Sciatic nerve (tissue), 2 donors: ENCODE measurements around the gene GATAD2A. TPM values are rescaled to one million over a fixed set of nuclear protein-coding genes. Genes with fewer than 3 reads are reported as not detected.
A peak's percentile ranks its signal among the peaks of the same experiment; 100 is the strongest.

Source experiments
- ATAC-seq: fragments of 200-7000 bp; cut with Tn5 transposase; one replicate; pipeline ENCODE4 v1.9.1; 2020; ENCODE audit warnings: mild to moderate bottlenecking, moderate library complexity
- DNase-seq: peaks from one replicate; pipeline ENCODE4 v3.0.0-alpha.2; 2020; ENCODE audit warnings: low spot score
- intact Hi-C: fragments of 100-400 bp; cut with DNase I; formaldehyde crosslinking; loops from one replicate; pipeline ENCODE4 v1.14.2; 2022
- total RNA-seq: library from RNA; stranded (reverse); fragmentation: NEBNext Ultra II Directional; extraction: Animal tissue kit (Norgen Biotek cat#: 25700); gene quantifications from one replicate; pipeline ENCODE4 v1.2.1, GENCODE V29; 2021
- donor health status: DM: no; HTN: no; CAD: no.
- donor health status: DM: no; HTN: no; CAD: no.

GATAD2A gene
- total RNA-seq, 1 donor from 2014 or later, result 57.7 TPM

DNA sequence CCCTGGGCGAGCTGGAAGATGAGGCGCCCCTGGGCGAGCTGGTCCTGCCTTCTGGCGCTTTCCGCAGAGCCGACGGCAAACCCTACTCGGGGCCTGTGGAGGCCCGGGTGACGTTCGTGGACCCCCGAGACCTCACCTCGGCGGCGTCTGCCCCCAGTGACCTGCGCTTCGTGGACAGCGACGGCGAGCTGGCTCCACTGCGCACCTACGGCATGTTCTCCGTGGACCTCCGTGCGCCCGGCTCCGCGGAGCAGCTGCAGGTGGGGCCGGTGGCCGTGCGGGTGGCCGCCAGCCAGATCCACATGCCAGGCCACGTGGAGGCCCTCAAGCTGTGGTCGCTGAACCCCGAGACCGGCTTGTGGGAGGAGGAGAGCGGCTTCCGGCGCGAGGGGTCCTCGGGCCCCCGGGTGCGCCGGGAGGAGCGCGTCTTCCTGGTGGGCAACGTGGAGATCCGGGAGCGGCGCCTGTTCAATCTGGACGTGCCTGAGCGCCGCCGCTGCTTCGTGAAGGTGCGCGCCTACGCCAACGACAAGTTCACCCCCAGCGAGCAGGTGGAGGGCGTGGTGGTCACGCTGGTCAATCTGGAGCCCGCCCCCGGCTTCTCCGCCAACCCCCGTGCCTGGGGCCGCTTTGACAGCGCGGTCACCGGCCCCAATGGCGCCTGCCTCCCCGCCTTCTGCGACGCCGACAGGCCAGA is 138.9 kb downstream of the GATAD2A start:
- intact Hi-C loops, result no loop called here
- ATAC-seq (no peak), DNase-seq (no peak)

DNA sequence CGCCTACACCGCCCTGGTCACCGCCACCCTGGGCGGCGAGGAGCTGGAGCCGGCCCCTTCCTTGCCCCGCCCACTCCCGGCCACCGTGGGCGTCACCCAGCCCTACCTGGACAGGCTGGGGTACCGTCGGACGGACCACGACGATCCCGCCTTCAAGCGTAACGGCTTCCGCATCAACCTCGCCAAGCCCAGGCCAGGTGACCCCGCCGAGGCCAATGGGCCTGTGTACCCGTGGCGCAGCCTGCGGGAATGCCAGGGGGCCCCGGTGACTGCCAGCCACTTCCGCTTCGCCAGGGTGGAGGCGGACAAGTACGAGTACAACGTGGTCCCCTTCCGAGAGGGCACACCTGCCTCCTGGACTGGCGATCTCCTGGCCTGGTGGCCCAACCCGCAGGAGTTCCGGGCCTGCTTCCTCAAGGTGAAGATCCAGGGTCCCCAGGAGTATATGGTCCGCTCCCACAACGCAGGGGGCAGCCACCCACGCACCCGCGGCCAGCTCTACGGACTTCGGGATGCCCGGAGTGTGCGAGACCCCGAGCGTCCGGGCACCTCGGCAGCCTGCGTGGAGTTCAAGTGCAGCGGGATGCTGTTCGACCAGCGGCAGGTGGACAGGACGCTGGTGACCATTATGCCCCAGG is 139.6 kb downstream of the GATAD2A start:
- intact Hi-C loops, result no loop called here
- no peak for DNase-seq
- no peak for ATAC-seq

DNA sequence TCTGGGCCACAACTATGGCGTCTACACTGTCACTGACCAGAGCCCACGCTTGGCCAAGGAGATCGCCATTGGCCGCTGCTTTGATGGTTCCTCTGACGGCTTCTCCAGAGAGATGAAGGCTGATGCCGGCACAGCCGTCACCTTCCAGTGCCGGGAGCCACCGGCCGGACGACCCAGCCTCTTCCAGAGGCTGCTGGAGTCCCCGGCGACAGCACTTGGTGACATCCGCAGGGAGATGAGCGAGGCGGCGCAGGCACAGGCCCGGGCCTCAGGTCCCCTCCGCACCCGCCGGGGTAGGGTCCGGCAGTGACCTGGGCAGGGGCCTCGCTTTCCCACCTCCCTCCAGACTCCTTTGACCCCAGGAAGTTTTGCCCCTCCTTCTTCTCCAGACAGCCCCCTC is 140.2 kb downstream of the GATAD2A start:
- DNase-seq (no peak), ATAC-seq (no peak)
- intact Hi-C loops, result no loop called here

DNA sequence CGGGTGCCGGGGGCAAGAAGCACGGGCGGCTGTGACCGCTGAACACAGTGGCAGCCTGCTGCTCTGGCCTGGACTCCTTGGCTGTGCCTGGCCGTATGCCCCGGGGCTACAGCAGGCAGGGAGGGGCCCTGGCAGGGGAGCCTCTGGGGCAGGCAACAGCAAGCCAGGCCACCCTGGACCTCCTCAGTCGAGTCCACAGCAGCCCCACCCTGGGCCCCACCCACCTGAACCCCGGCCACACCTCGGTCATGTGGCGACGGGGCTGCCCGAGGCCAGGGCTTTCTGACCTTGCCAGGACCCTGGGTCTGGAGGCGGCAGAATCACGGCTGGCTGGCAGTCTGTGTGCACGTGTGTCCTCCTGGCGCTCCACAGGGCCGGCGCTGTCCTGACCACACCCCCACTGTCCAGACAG is 141.3 kb downstream of the GATAD2A start:
- DNase-seq, result no peak
- ATAC-seq, result peak; percentile 19
- intact Hi-C loops, result no loop called here

DNA sequence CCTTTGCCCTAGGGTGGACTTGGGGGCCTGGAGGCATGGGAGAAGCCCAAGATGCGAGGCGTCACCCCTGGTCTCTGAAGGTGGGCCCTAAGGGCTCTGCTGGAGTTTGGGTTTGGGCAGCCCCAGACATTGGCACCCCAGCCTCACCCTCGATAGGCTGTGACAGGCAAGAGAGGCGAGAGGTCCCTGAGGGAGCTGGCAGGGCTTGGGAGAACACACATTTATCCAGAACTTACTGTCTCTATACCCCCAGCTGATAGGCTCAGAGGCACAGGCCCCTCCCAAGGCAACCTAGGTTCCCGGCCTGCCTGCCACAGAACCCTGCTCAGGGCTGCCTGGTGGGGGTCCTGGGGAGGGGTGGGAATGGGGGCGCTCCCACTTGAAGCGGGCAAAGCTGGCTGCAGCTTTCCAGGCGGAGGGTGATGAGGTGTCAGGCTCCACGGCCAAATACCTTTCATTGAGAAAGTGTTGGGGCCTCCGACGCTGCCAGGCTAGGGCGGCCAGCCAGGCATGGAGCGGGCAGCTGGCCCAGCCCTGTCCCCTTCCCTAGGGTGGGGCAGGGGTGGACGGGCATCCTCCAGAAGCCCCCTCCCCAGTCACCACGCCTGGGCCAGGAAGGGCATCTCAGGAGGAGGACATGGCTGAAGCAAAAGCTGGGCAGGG is 142.3 kb downstream of the GATAD2A start:
- intact Hi-C loops, result no loop called here
- ATAC-seq (no peak), DNase-seq (no peak)

DNA sequence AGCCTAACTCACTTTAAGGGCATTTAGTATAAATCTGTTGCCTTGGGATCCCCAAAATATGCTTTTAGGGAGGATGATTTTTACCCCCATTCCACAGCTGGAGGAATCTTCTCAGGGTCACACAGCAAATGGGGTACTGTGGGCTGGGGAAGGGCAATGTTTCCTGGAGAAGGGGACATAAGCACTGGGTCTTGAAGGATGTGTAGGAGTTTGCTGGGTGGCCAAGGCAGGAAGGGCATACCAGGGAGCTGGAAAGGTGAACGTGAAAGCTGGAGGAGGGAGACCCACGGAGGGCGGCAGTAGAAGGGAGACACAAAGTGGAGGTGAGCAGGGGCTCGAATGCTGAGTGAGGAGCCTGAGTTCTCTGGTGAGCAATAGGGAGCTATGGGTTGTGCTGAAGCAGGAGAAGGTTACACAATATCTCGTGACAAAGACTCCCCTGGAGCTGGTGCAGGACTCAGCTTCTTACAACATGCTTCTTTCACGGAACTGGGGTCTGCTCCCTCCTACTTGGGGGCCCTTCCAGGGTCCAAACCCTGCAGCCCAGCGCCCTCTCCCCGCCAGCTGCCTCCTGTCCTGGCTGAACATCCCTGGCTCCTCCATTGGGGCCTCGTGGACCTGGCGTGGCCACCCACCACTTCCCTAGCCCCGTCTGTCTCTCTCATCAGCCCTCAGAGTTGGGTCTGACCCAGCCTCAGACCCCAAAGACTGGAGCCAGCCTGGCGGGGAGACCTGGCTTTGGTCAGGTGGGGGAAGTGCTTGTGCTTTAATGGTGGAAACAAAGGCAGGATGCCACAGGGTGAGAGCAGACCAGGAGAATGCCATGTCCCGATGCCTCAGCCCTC is 143.7 kb downstream of the GATAD2A start:
- intact Hi-C loops, result no loop called here
- DNase-seq (no peak), ATAC-seq (no peak)

DNA sequence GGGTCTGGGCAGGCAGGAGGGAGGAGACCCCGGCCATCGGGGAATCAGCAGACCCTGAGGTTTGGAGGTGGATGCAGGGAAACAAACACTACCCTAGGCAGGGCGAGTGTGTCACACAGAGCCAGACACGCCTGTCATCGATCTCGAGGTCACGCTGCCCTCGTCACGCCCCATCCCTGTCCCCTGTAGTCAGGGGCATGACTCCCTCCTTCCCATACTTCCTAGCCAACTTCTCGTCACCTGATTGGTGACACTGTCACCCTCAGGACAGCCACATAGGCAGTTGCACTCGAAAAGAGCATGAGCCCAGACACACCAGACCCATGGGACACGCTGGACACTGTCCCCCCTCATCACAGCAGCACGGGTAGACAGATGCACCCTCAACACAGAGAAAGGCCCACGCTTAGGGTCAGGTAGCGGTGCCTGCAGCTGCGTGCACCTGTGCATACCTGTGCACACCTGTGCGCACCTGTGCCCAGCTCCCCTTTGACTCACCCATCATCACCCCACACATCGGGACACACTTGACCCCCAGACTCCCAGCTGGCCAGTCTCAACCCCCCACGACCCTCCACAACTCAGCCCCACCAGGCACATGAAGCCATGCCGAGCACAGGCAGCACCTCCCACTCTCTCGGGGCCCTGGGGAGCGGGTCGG is 144.5 kb downstream of the GATAD2A start:
- intact Hi-C loops, result no loop called here
- no peak for ATAC-seq
- no peak for DNase-seq

DNA sequence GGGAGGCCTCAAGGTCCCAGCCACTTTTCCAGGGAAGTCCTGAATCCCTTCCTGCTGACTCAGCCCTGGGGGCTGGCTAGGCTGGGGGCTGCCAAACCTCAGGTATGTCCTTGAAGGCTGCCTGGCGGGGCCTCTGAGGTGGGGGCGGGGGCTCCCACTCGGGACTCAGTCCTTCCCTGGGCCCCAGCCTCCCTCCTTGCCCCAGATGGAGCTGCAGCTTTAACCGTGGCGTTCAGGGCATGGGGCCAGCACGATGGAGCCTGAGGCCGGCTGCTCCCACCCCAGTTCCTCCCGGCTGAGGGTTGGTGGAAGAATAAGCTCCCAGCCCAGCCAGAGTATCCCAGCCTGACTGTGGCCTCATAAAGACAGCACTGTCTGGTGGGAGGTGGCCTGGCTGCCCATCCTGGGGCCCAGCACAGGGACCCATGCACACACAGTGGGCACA is 145.0 kb downstream of the GATAD2A start:
- no peak for DNase-seq

DNA sequence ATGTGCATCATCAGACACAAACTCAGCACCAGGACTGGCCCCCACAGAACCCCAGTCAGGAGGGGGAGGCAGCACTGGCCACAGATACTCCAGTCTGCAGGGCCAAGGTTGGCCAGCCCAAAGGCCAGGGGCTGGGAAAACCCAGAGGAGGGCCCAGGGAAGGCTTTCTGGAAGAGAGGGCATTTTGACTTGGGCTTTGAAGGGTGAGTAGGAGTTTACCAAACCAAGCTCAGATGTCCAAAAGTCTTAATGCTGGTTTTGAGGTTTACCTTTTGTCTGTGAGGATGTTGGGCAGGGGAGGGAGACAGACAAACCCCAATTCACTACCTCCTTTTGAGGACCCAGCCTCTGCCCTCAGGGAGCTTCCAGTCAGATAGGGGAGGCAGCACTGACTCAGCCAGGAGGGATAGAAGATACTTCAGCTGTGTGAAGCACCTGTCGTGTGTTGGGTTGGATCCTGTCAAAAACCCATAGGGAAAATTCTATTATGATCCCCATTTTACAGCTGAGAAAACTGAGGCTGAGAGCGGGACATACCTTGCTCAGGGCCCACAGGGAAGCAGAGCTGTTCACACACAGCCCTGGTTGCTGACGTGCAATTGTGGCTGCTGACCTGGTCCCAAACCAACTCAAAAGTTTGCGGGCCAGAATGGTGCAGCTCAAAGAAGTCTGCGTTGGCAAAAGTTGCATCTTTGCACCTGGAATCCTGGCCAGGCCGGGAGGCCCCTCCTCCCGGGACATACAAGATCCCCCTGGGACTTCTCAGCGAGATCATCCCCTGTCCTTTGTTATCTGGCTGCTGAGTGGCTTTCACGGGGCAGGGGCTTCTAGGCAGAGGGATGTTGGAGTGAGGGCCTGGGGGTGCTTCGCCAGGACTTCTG is 145.7 kb downstream of the GATAD2A start:
- no peak for DNase-seq
- intact Hi-C loops, result no loop called here
- no peak for ATAC-seq

More for the DNA sequence above, 145.0 kb downstream of the GATAD2A start:
- intact Hi-C loops, result no loop called here
- no peak for ATAC-seq

DNA sequence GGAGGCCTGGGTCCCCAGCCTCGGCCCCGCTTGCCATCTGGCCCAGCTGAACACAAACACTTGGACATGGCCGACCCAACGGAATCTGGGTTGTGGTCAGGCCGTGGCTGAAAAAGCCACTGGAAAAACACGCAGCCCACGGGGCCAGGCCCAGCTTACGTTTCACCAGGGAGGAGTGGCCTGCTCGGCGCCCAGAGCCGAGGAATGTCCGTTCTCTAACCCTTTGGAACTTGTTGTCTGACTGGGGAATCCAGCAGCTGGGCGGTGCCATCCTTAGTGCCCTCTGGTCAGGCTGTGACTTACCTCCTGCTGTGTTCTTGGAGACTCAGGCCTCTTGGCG is 146.3 kb downstream of the GATAD2A start:
- intact Hi-C loops, result no loop called here
- DNase-seq (no peak), ATAC-seq (peak; percentile 61)

DNA sequence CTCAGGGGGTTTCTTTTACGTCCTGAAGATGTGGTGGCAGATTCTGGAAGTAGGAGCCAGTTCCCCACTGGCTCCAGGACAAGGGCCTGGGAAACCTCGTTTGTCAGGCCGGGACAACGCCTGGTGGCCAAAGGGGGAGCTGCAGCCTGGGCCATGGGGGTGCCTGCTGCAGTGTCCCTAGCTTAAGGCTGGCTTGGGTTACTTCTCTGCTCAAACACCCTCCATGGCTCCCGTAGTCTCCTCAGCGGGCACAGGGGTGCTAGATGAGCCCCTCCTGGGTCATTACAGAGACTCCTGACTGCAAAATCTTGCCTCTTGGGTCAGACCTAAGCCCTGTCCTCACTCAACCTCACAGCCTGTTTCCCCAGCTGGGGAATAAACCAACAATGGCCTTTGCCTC is 147.3 kb downstream of the GATAD2A start:
- no peak for ATAC-seq
- intact Hi-C loops, result no loop called here
- no peak for DNase-seq

DNA sequence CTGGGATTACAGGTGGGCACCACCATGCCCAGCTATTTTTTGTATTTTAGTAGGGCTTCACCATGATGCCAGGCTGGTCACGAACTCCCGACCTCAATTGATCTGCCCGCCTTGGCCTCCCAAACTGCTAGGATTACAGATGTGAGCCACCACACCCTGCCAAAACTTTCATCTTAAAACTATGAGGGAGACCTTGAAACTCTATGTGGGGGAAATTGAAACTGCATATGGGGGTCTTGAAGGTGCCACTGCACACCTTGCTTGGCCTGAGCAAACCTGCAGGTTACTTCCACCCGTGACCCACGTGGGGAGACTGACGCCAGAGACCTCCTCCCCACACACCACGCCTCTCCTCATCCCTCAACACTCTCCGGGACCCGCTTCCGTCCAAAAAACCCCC is 148.2 kb downstream of the GATAD2A start:
- intact Hi-C loops, result no loop called here
- DNase-seq (no peak), ATAC-seq (no peak)

DNA sequence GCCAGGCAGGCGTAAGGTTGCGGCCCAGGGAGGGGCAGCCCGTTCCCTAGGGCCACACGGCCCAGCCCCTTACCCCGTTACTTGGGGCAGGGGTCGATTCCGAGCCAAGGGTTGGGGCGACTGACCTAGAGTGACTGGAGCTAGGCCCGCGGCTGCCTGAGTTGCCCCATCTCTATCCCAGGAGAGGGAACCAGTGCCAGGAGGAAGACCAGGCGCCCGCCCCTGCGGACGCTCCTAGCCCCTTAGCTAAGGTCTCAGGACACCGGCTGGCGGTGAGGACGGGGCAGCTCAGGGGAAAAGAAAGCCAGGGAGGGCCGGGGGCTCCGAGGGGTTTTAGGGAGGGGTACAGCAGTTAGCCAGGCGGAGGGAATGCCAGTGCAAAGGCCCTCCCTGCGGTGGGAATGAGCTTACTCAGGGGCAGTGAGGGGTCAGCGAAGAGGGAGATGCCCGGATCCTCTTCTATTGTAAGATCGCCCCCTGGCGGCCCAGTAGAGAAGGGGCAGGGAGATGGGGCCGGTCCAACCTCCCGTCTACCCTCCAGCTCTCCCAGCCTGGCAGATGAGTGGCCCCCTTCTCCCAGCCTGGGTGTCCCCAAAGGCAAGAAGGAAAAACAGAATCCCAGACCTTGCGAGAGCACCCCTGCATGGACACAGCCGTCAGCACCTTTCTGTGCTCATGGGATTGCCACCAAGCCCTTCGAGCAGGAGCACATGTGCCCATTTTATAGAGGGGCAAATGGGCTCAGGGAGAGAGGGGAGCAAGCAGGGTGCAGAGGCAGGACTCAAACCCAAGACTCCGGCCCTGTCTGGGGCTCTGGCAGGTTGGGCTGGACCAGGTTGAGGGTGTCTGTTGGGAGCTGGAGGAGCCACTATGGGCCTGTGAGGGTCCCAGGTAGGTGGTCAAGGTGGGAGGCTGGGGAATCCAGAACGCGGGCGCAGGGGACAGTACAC is 148.9 kb downstream of the GATAD2A start:
- no peak for DNase-seq
- intact Hi-C loops, result no loop called here
- peak; percentile 47 for ATAC-seq

DNA sequence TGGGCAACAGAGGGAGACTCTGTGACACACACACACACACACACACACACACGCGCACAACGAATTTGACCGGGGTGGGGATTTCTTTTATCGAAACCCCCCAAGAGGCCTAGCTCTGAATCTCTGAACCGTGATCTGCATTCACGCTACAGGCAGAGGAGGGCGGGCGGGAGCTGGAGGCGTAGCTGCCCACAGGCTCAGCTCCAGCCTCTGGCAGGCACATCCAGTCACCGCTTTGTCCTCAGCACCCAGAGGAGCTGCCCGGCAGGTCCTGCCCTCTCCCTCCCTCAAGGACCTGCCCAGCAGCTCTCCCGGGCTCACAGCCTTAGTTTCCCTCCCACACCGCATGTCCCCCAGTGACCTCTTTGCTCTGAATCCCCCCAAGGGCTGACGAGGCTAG is 152.6 kb downstream of the GATAD2A start:
- ATAC-seq (no peak), DNase-seq (no peak)
- intact Hi-C loops, result no loop called here
